ENCODE results near the gene ICAM1. TPM values are rescaled to one million over a fixed set of nuclear protein-coding genes. Genes with fewer than 3 reads are reported as not detected.
A peak's percentile ranks its signal among the peaks of the same experiment; 100 is the strongest.

Gene ICAM1
- polyA plus RNA-seq, 1 of the 3 experiments (the other 2 are of a cell fraction): 14.5 TPM

- TF ChIP-seq IRF3 (IDR thresholded peaks at IDR 0.05; ENCODE audit: low read depth, low read length) (no peak), MXI1 (IDR thresholded peaks at IDR 0.05; ENCODE audit: low read depth, low read length) (peak; percentile 52), RXRA (IDR thresholded peaks at IDR 0.05; ENCODE audit: borderline replicate concordance, low read depth) (no peak), SIN3A (IDR thresholded peaks at IDR 0.05; ENCODE audit: borderline replicate concordance, low read depth, low read length) (no peak), FOSL2 (IDR thresholded peaks at IDR 0.05; ENCODE audit: borderline replicate concordance, low read depth) (no peak), POLR2AphosphoS5 (IDR thresholded peaks at IDR 0.05; ENCODE audit: low read depth, low read length) (peak; percentile 92), EP300 (IDR thresholded peaks at IDR 0.05; ENCODE audit: borderline replicate concordance in 1 of 2, low read depth in 1 of 2, low read length in 1 of 2) (no peak), ELF1 (IDR thresholded peaks at IDR 0.05) (peak; percentile 57), USF1 (IDR thresholded peaks at IDR 0.05; ENCODE audit: borderline replicate concordance, low read depth) (0 out of 2 replicates have a peak, but pooled peaks have one; percentile 30)
- TF ChIP-seq, protein P1, sequence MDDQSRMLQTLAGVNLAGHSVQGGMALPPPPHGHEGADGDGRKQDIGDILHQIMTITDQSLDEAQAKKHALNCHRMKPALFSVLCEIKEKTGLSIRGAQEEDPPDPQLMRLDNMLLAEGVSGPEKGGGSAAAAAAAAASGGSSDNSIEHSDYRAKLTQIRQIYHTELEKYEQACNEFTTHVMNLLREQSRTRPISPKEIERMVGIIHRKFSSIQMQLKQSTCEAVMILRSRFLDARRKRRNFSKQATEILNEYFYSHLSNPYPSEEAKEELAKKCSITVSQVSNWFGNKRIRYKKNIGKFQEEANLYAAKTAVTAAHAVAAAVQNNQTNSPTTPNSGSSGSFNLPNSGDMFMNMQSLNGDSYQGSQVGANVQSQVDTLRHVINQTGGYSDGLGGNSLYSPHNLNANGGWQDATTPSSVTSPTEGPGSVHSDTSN (IDR thresholded peaks at IDR 0.05): no peak
Observed at GRCh38 chr19:10332965-10333757, 62.2 kb downstream of the ICAM1 start, which contains the start of gene RAVER1 (continued).

- H3F3A ChIP-seq (replicated peaks; ENCODE audit: insufficient read depth): no peaks in the 10 kb centered on the region
- H3K79me2 ChIP-seq (ENCODE audit: insufficient read depth): peaks cover 49% of the 10 kb centered on the region
- POLR2A ChIA-PET: interaction anchor here (0.8 to 1.9 kb wide), 7 partner anchors 9 to 195 kb away, joined by 3 to 15 read pairs (median 4); partner anchors contain the start of genes CDC37 and TYK2
- no peaks in the 10 kb centered on the region for H3K9me3 ChIP-seq
- no peaks in the 10 kb centered on the region for H3K9me2 ChIP-seq
- peak overlapping the region; percentile 81 to 95 for H3K4me3 ChIP-seq (ENCODE audit: low read depth in 2 of 2, low read length in 1 of 2)
- peaks cover 27% of the 10 kb centered on the region for H4K20me1 ChIP-seq (ENCODE audit: insufficient read depth)
- H3K4me1 ChIP-seq (ENCODE audit: control insufficient read depth in 1 of 2, insufficient read depth in 2 of 2, low read depth in 1 of 2, low read length in 1 of 2): peaks cover 0 to 22% of the 10 kb centered on the region in 2 experiments; a peak in 1 of 4 replicates
- H3K4me2 ChIP-seq: peak overlapping the region; percentile 97
- H3K9ac ChIP-seq: peak overlapping the region; percentile 97; the same call in 1 of the 2 replicates
- peaks cover 12 to 13% of the 10 kb centered on the region in 2 experiments for H3K36me3 ChIP-seq (replicated peaks in 1 of 2; ENCODE audit: control insufficient read depth in 1 of 2, insufficient read depth in 2 of 2, low read length in 1 of 2)
- peak overlapping the region; percentile 66 for H2AFZ ChIP-seq (ENCODE audit: low read depth)
- WGBS (ENCODE audit: low lambda C conversion rate): under 1% methylated on average over 22 of the region's 44 CpGs
- peak overlapping the region; percentile 74 to 97; a peak in 3 of 4 replicates for H3K27ac ChIP-seq (ENCODE audit: low read depth in 2 of 2, low read length in 1 of 2)
- CTCF ChIA-PET: interaction anchor here (0.7 to 3.3 kb wide), 9 partner anchors 9 to 75 kb away, joined by 3 to 18 read pairs (median 3); partner anchors contain the start of genes ICAM1 and TYK2
- no peak for DNase-seq
- H3K27me3 ChIP-seq (ENCODE audit: insufficient read depth): no peaks in the 10 kb centered on the region
- TF ChIP-seq FOXJ3 (CRISPR knock-in tag; IDR thresholded peaks at IDR 0.05) (no peak), RXRA (IDR thresholded peaks at IDR 0.05; ENCODE audit: borderline replicate concordance, low read depth) (no peak), CTCF (IDR thresholded peaks at IDR 0.05) (no peak), ELF1 (IDR thresholded peaks at IDR 0.05) (no peak), GATA2 (CRISPR knock-in tag; IDR thresholded peaks at IDR 0.05) (no peak), FOSL2 (IDR thresholded peaks at IDR 0.05; ENCODE audit: borderline replicate concordance, low read depth) (no peak), USF2 (IDR thresholded peaks at IDR 0.05; ENCODE audit: borderline replicate concordance, low read depth, low read length) (no peak), NFIC (IDR thresholded peaks at IDR 0.05; ENCODE audit: borderline replicate concordance) (no peak), SMC3 (IDR thresholded peaks at IDR 0.05; ENCODE audit: low read depth, low read length) (no peak), TCF12 (IDR thresholded peaks at IDR 0.05) (no peak), USF1 (IDR thresholded peaks at IDR 0.05; ENCODE audit: borderline replicate concordance, low read depth) (no peak)
- TF ChIP-seq, protein P2, sequence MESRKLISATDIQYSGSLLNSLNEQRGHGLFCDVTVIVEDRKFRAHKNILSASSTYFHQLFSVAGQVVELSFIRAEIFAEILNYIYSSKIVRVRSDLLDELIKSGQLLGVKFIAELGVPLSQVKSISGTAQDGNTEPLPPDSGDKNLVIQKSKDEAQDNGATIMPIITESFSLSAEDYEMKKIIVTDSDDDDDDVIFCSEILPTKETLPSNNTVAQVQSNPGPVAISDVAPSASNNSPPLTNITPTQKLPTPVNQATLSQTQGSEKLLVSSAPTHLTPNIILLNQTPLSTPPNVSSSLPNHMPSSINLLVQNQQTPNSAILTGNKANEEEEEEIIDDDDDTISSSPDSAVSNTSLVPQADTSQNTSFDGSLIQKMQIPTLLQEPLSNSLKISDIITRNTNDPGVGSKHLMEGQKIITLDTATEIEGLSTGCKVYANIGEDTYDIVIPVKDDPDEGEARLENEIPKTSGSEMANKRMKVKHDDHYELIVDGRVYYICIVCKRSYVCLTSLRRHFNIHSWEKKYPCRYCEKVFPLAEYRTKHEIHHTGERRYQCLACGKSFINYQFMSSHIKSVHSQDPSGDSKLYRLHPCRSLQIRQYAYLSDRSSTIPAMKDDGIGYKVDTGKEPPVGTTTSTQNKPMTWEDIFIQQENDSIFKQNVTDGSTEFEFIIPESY (IDR thresholded peaks at IDR 0.05; ENCODE audit: borderline replicate concordance, low read depth): no peak
Observed at GRCh38 chr19:10333758-10334587, 63.1 kb downstream of the ICAM1 start.
